HUES64 (cell line): ENCODE measurements around the gene MIXL1.
"Not testable (repeated sequence)": the region's sequence is repeated elsewhere in the genome, so short reads cannot be mapped to it uniquely, and the experiment has no call there.

Source experiments
- H3K27ac ChIP-seq: 2 replicates; pipeline ENCODE4 v1.7.0; 2013; ENCODE audit warnings: low read depth, low read length, inconsistent platforms
- H3K27me3 ChIP-seq: 2 replicates; pipeline ENCODE4 v1.6.1; 2013; ENCODE audit warnings: mild to moderate bottlenecking, low read length; ENCODE audit not compliant: insufficient read depth
- H3K36me3 ChIP-seq: 2 replicates; pipeline ENCODE4 v1.6.1; 2013; ENCODE audit warnings: mild to moderate bottlenecking, low read length; ENCODE audit not compliant: insufficient read depth
- H3K4me1 ChIP-seq: 2 replicates; pipeline ENCODE4 v1.6.1; 2013; ENCODE audit warnings: mild to moderate bottlenecking, low read length, moderate library complexity; ENCODE audit not compliant: insufficient read depth
- H3K4me3 ChIP-seq: 2 replicates; pipeline ENCODE4 v1.5.1; 2013; ENCODE audit warnings: mild to moderate bottlenecking, low read length, moderate library complexity
- H3K9ac ChIP-seq: 2 replicates; pipeline ENCODE4 v1.6.1; 2013; ENCODE audit warnings: mild to moderate bottlenecking, low read depth, low read length
- H3K9me3 ChIP-seq: 2 replicates; pipeline ENCODE4 v1.6.1; 2013; ENCODE audit warnings: low read depth, low read length; ENCODE audit not compliant: insufficient read depth
- WGBS: fragments of 150-250, 120-280 bp; methylation state at CpG from one replicate; pipeline ENCODE4 v1.1.7; 2013; ENCODE audit warnings: missing lambda C conversion rate; 5-methylcytosine and 5-hydroxymethylcytosine counted together

MIXL1 gene

GRCh38 chr1:226248796-226249195 lies 25.3 kb downstream of the MIXL1 start:
- Histone ChIP-seq H3K4me1 (no peaks in the 10 kb centered on the region), H3K9ac (no peak overlapping the region), H3K9me3 (no peaks in the 10 kb centered on the region), H3K27ac (no peak overlapping the region), H3K4me3 (no peak overlapping the region), H3K27me3 (no peaks in the 10 kb centered on the region), H3K36me3 (peaks cover 51% of the 10 kb centered on the region)
- 94% methylated on average over 3 of the region's 3 CpGs for WGBS

- Histone ChIP-seq H3K4me1 (no peaks in the 10 kb centered on the region), H3K27me3 (no peaks in the 10 kb centered on the region), H3K27ac (no peak overlapping the region), H3K36me3 (peaks cover 43% of the 10 kb centered on the region), H3K9me3 (no peaks in the 10 kb centered on the region), H3K9ac (no peak overlapping the region), H3K4me3 (no peak overlapping the region)
- 100% methylated on average over 1 of the region's 1 CpG for WGBS
Observed at GRCh38 chr1:226250511-226250910, 27.0 kb downstream of the MIXL1 start.

DNA sequence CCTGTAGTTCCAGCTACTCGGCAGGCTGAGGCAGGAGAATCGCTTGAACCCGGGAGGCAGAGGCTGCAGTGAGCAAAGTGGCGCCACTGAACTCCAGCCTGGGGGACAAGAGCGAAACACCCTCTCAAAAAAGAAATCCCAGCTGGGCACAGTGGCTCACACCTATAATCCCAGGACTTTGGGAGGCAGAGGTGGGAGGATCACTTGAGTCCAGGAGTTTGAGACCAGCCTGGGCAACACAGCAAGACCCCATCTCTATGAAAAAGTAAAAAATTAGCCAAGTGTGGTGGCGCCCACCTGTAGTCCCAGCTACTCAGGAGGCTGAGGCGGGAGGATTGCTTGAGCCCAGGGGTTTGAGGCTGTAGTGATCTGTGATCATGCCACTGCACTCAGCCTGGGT lies 29.4 kb downstream of the MIXL1 start:
- H3K9me3 ChIP-seq, H3K4me1 ChIP-seq, H3K27ac ChIP-seq, H3K4me3 ChIP-seq, H3K9ac ChIP-seq, H3K27me3 ChIP-seq: not testable (repeated sequence)
- WGBS, result 99% methylated on average over 7 of the region's 7 CpGs
- H3K36me3 ChIP-seq, result peaks cover 39% of the 10 kb centered on the region

DNA sequence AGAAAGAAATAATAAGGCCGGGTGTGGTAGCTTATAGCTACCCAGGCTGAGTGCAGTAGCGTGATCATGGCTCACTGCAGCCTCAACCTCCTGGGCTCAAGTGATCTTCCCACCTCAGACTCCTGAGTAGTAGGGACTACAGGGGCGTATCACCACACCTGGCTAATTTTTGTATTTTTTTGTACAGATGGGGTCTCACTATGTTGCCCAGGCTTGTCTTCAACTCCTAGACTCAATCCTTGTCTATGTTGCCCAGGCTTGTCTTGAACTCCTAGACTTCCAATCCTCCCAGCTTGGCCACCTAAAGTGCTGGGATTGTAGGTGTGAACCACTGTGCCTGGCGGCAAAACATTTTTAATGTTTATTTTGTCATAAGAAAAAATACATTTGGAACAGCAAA lies 30.5 kb downstream of the MIXL1 start:
- Histone ChIP-seq H3K4me1 (no peaks in the 10 kb centered on the region), H3K27me3 (no peaks in the 10 kb centered on the region), H3K27ac (no peak overlapping the region), H3K9me3 (no peaks in the 10 kb centered on the region), H3K36me3 (peaks cover 32% of the 10 kb centered on the region), H3K9ac (no peak overlapping the region), H3K4me3 (no peak overlapping the region)
- WGBS, result 97% methylated on average over 3 of the region's 4 CpGs

- Histone ChIP-seq H3K4me1 (no peaks in the 10 kb centered on the region), H3K9ac (no peak overlapping the region), H3K36me3 (peaks cover 32% of the 10 kb centered on the region), H3K9me3 (peaks cover 10% of the 10 kb centered on the region; the same call in 1 of the 2 replicates), H3K27me3 (no peaks in the 10 kb centered on the region), H3K27ac (no peak overlapping the region), H3K4me3 (no peak overlapping the region)
- 94% methylated on average over 1 of the region's 3 CpGs for WGBS
Observed at GRCh38 chr1:226255380-226255779, 31.9 kb downstream of the MIXL1 start.

DNA sequence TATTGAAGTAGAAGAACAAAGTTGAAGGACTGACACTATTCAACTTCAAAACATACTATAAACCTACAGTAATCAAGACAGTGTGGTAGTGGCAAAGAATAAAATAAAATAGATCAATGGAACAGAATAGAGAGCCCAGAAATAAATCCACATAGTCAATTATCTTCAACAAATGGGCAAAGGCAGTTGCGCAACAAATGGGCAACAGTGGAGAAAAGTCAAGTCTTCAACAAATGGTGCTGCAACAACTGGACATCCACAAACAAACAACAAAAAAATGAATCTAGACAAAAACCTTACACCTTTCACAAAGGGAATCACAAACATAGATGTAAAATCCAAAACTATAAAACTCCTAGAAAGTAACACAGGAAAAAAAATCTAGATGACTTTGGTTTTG lies 38.4 kb downstream of the MIXL1 start:
- Histone ChIP-seq H3K9me3 (peaks cover 24% of the 10 kb centered on the region; the same call in 1 of the 2 replicates), H3K4me3 (no peak overlapping the region), H3K27ac (no peak overlapping the region), H3K9ac (no peak overlapping the region), H3K36me3 (peaks cover 82% of the 10 kb centered on the region), H3K4me1 (no peaks in the 10 kb centered on the region), H3K27me3 (no peaks in the 10 kb centered on the region)
- WGBS, result 100% methylated on average over 1 of the region's 1 CpG

GRCh38 chr1:226268421-226269124 lies 45.1 kb downstream of the MIXL1 start:
- H3K4me3 ChIP-seq, result no peak overlapping the region
- peaks cover 57% of the 10 kb centered on the region for H3K36me3 ChIP-seq
- H3K4me1 ChIP-seq, result peaks cover 4% of the 10 kb centered on the region
- H3K9ac ChIP-seq, result no peak overlapping the region
- H3K27ac ChIP-seq, result no peak overlapping the region
- H3K9me3 ChIP-seq, result no peaks in the 10 kb centered on the region
- H3K27me3 ChIP-seq, result no peaks in the 10 kb centered on the region
- 91% methylated on average over 3 of the region's 3 CpGs for WGBS

DNA sequence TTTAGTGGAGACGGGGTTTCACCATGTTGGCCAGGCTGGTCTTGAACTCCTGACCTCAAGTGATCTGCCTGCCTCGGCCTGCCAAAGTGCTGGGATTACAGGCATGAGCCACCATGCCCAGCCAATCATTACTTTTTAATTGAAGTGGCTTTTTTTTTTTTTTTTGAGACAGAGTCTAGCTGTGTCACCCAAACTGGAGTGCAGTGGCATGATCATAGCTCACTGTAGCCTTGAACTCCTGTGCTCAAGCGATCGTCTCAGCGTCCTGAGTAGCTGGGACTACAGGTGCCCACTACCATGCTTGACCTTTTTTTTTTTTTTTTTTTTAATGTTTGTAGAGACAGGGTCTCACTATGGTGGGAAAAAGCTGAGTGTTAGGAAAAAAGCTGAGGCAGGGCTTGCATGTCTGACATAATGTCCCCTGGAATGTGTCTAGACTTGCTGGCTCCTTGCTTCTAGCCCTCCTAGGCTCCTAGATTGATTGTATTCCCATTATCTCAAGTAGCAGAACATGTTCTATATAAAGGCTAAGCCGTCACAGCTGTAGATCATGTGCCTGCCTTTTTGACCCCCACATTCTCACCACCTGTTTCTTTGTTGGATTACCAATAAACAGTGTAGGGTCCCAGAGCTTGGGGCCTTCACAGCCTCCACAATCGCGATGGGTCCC lies 48.9 kb downstream of the MIXL1 start:
- WGBS, result 85% methylated on average over 8 of the region's 8 CpGs
- H3K9ac ChIP-seq, H3K4me1 ChIP-seq, H3K27me3 ChIP-seq, H3K9me3 ChIP-seq, H3K27ac ChIP-seq, H3K4me3 ChIP-seq: not testable (repeated sequence)
- peaks cover 52% of the 10 kb centered on the region for H3K36me3 ChIP-seq

DNA sequence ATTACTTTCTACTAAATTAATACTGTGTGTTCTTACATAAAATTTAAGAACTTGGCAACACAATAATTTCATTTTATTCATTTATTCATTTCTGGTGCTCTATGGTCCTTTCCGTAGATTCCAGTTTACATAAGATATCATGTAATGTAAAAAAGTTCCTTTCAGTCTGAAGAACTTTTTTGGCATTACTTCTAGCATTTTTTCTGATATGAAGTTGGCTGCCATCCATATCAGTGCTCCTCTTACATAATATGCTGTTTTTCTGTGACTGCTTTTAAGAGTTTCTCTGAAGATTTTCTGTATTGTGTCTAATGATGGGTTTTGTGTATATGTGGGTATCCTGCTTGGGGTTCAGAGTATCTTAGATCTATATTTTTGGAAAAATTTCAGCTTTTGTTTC lies 50.7 kb downstream of the MIXL1 start:
- Histone ChIP-seq H3K4me3 (no peak overlapping the region), H3K27me3 (no peaks in the 10 kb centered on the region), H3K27ac (no peak overlapping the region), H3K9ac (no peak overlapping the region), H3K36me3 (peaks cover 38% of the 10 kb centered on the region), H3K9me3 (no peaks in the 10 kb centered on the region), H3K4me1 (peaks cover 4% of the 10 kb centered on the region)
- WGBS, result 100% methylated on average over 1 of the region's 1 CpG

GRCh38 chr1:226276077-226276682 lies 52.7 kb downstream of the MIXL1 start:
- no peak overlapping the region for H3K27ac ChIP-seq
- no peak overlapping the region for H3K9ac ChIP-seq
- H3K36me3 ChIP-seq, result peaks cover 36% of the 10 kb centered on the region
- no peaks in the 10 kb centered on the region for H3K27me3 ChIP-seq
- H3K9me3 ChIP-seq, result no peaks in the 10 kb centered on the region
- 98% methylated on average over 2 of the region's 3 CpGs for WGBS
- no peak overlapping the region for H3K4me3 ChIP-seq
- no peaks in the 10 kb centered on the region; the same call in 1 of the 2 replicates for H3K4me1 ChIP-seq
